GM21737 (cell line): ENCODE measurements around the gene OLFM1.
"Not testable (repeated sequence)": the region's sequence is repeated elsewhere in the genome, so short reads cannot be mapped to it uniquely, and the experiment has no call there.

ENCODE experiments used
- ATAC-seq: cut with Tn5 transposase; IDR thresholded peaks from one replicate; pipeline ENCODE4 v1.9.1; 2021; ENCODE audit warnings: mild to moderate bottlenecking, moderate library complexity; ENCODE audit not compliant: unreplicated experiment

Gene OLFM1

GRCh38 chr9:135149901-135150300, 62.4 kb downstream of the OLFM1 start:
- not testable (repeated sequence) for ATAC-seq

GRCh38 chr9:135150981-135151380, 63.5 kb downstream of the OLFM1 start:
- no peak for ATAC-seq

GRCh38 chr9:135151757-135152613, 64.5 kb downstream of the OLFM1 start:
- no peak for ATAC-seq

GRCh38 chr9:135152614-135153334, 65.3 kb downstream of the OLFM1 start:
- no peak for ATAC-seq

GRCh38 chr9:135154050-135154615, 66.7 kb downstream of the OLFM1 start:
- no peak for ATAC-seq

- ATAC-seq: no peak
Observed at GRCh38 chr9:135155396-135155795, 67.9 kb downstream of the OLFM1 start.

GRCh38 chr9:135156525-135157510, 69.3 kb downstream of the OLFM1 start:
- no peak for ATAC-seq

GRCh38 chr9:135157856-135158563, 70.5 kb downstream of the OLFM1 start:
- no peak for ATAC-seq

GRCh38 chr9:135158564-135158937, 71.1 kb downstream of the OLFM1 start:
- no peak for ATAC-seq

GRCh38 chr9:135159801-135160200, 72.3 kb downstream of the OLFM1 start:
- ATAC-seq: no peak

- ATAC-seq: no peak
Observed at GRCh38 chr9:135160862-135161261, 73.4 kb downstream of the OLFM1 start.

- ATAC-seq: not testable (repeated sequence)
Observed at GRCh38 chr9:135162599-135162998, 75.1 kb downstream of the OLFM1 start.

- no peak for ATAC-seq
Observed at GRCh38 chr9:135163023-135163780, 75.7 kb downstream of the OLFM1 start.

GRCh38 chr9:135164036-135164435, 76.6 kb downstream of the OLFM1 start:
- no peak for ATAC-seq

GRCh38 chr9:135165003-135165711, 77.7 kb downstream of the OLFM1 start:
- no peak for ATAC-seq

GRCh38 chr9:135165756-135166519, 78.5 kb downstream of the OLFM1 start:
- no peak for ATAC-seq

GRCh38 chr9:135166565-135166964, 79.1 kb downstream of the OLFM1 start:
- ATAC-seq: no peak

GRCh38 chr9:135167356-135167755, 79.9 kb downstream of the OLFM1 start:
- no peak for ATAC-seq
